OCI-LY1 (cell line): ENCODE data around the gene TBX4.

Source experiments
- H2AFZ ChIP-seq: fragments of 200-600 bp; sonication (generic), shearing (Covaris generic); 2 replicates; pipeline ENCODE4 v1.6.0; 2014; ENCODE audit warnings: antibody characterized with exemption, mild to moderate bottlenecking, low read length
- H3F3A ChIP-seq: fragments of 200-600 bp; sonication (generic), shearing (Covaris generic); 2 replicates; pipeline ENCODE4 v1.6.0; 2014; ENCODE audit warnings: mild to moderate bottlenecking, antibody characterized with exemption, low read length, moderate library complexity; ENCODE audit not compliant: insufficient read depth
- H3K27ac ChIP-seq: fragments of 200-600 bp; sonication (generic); 2 replicates; pipeline ENCODE4 v1.5.1; 2014; ENCODE audit warnings: low read length, mixed run types, mild to moderate bottlenecking, low read depth; ENCODE audit not compliant: poor library complexity, severe bottlenecking
- H3K27me3 ChIP-seq: fragments of 200-600 bp; sonication (generic); 2 replicates; pipeline ENCODE4 v1.6.0; 2014; ENCODE audit warnings: antibody characterized with exemption, mild to moderate bottlenecking, low read length, moderate library complexity; ENCODE audit not compliant: insufficient read depth
- H3K36me3 ChIP-seq: fragments of 200-600 bp; sonication (generic); 2 replicates; pipeline ENCODE4 v1.6.1; 2014; ENCODE audit warnings: mild to moderate bottlenecking, antibody characterized with exemption, low read length, moderate library complexity, mixed read lengths; ENCODE audit not compliant: insufficient read depth
- H3K4me1 ChIP-seq: fragments of 200-600 bp; sonication (generic); 2 replicates; pipeline ENCODE4 v1.5.1; 2014; ENCODE audit warnings: mild to moderate bottlenecking, low read length, moderate library complexity; ENCODE audit not compliant: insufficient read depth, severe bottlenecking
- H3K4me2 ChIP-seq: fragments of 200-600 bp; sonication (generic), shearing (Covaris generic); 2 replicates; pipeline ENCODE4 v1.6.1; 2014; ENCODE audit warnings: low read length
- H3K4me3 ChIP-seq: fragments of 200-600 bp; sonication (generic); 2 replicates; pipeline ENCODE4 v1.5.1; 2014; ENCODE audit warnings: low read length, low read depth, mild to moderate bottlenecking, mixed read lengths; ENCODE audit not compliant: poor library complexity, severe bottlenecking
- H3K79me2 ChIP-seq: fragments of 200-600 bp; shearing (Covaris generic); 2 replicates; pipeline ENCODE4 v1.6.1; 2016; ENCODE audit warnings: mixed run types, low read length, mixed read lengths; ENCODE audit not compliant: insufficient read depth
- H3K9ac ChIP-seq: fragments of 200-600 bp; sonication (generic), shearing (Covaris generic); 2 replicates; pipeline ENCODE4 v1.6.1; 2014; ENCODE audit warnings: mild to moderate bottlenecking, low read length, mixed read lengths
- H3K9me2 ChIP-seq: fragments of 200-600 bp; sonication (generic), shearing (Covaris generic); 2 replicates; pipeline ENCODE4 v1.6.1; 2014; ENCODE audit warnings: low read depth, mild to moderate bottlenecking, low read length, mixed read lengths
- H3K9me3 ChIP-seq: fragments of 200-600 bp; shearing (Covaris generic); 2 replicates; pipeline ENCODE4 v1.6.1; 2014; ENCODE audit warnings: low read length, mixed read lengths
- H4K20me1 ChIP-seq: fragments of 200-600 bp; sonication (generic), shearing (Covaris generic); 2 replicates; pipeline ENCODE4 v1.6.0; 2016; ENCODE audit warnings: mild to moderate bottlenecking, low read length; ENCODE audit not compliant: insufficient read depth
- CTCF ChIP-seq: fragments of 200-600 bp; sonication (generic), shearing (Covaris generic); IDR thresholded peaks from 2 replicates; pipeline ENCODE4 v1.5.1; 2017; ENCODE audit warnings: mild to moderate bottlenecking, antibody characterized with exemption, low read length, moderate library complexity, mixed read lengths
- EZH2 ChIP-seq: fragments of 200-600 bp; sonication (generic), shearing (Covaris generic); IDR thresholded peaks from 2 replicates; pipeline ENCODE4 v1.8.0; 2017; ENCODE audit warnings: borderline replicate concordance, mixed run types, mild to moderate bottlenecking, antibody characterized with exemption, low read length, moderate library complexity, mixed read lengths

TBX4 gene

DNA sequence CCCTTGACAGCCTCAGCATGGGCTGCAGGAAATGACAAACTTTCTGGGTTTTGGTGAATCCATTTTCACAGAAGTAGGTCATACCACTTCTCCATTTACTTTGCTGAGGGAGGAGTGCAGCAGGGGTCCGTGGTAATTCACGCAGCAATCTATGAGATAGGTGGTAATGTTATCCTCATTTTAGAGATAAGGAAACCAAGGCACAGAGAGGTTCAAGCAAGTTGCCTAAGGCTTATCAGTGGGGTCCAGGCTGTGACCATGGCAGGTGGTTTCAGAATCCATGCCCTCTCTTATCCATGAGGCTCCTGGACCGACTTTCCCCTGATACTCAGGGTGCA is 12.6 kb downstream of the TBX4 start:
- no peak overlapping the region for H3K4me3 ChIP-seq
- H3K4me1 ChIP-seq = peaks cover 11% of the 10 kb centered on the region
- H3K9me2 ChIP-seq = no peaks in the 10 kb centered on the region
- TF ChIP-seq CTCF (no peak), EZH2 (no peak)
- no peaks in the 10 kb centered on the region for H3K9me3 ChIP-seq
- peaks cover 7% of the 10 kb centered on the region; the same call in 1 of the 2 replicates for H3K27me3 ChIP-seq
- no peak overlapping the region for H3K4me2 ChIP-seq
- H3F3A ChIP-seq = no peaks in the 10 kb centered on the region
- H3K79me2 ChIP-seq = no peaks in the 10 kb centered on the region
- no peaks in the 10 kb centered on the region for H3K36me3 ChIP-seq
- no peak overlapping the region for H3K27ac ChIP-seq
- H3K9ac ChIP-seq = no peak overlapping the region
- H4K20me1 ChIP-seq = no peaks in the 10 kb centered on the region
- H2AFZ ChIP-seq = no peak overlapping the region

DNA sequence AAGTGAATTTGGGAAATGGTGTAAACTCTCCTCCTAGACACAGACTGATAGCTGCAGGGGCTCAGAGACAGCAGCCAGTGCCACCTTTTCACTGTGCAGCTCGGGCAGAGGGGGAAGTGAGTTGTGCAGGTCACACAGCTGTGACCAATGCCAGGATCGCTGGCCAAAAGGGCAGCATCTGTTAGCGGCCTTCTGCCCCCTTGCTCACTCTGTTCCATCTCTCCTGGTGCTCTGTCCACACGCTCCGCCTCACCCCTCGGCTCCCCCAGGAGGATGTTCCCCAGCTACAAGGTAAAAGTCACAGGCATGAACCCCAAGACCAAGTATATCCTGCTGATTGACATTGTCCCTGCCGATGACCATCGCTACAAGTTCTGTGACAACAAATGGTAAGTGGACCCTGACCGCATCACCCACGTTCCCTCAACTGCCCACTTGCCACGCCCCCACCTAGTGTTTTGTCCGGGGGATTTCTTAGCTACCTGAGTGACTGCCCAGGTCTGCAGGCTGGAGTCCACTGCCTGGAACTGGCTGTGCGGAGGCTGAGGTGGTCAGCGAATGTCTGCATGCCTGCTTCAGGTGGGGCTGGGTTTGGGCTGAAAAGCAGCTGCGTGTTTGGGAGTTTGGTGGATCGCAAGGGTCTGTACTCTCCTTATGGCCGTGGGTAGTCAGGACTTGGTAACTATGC is 13.5 kb downstream of the TBX4 start:
- Histone ChIP-seq H3K9me2 (no peaks in the 10 kb centered on the region), H3K4me1 (peaks cover 11% of the 10 kb centered on the region), H3K27ac (no peak overlapping the region), H3F3A (no peaks in the 10 kb centered on the region), H3K36me3 (no peaks in the 10 kb centered on the region), H2AFZ (no peak overlapping the region), H3K9me3 (no peaks in the 10 kb centered on the region), H3K27me3 (peaks cover 7% of the 10 kb centered on the region; the same call in 1 of the 2 replicates), H3K4me2 (no peak overlapping the region), H3K79me2 (no peaks in the 10 kb centered on the region), H3K9ac (no peak overlapping the region), H4K20me1 (no peaks in the 10 kb centered on the region), H3K4me3 (no peak overlapping the region)
- TF ChIP-seq EZH2 = no peak
- TF ChIP-seq CTCF = no peak

GRCh38 chr17:61466246-61466645 is 14.0 kb downstream of the TBX4 start:
- H3K4me3 ChIP-seq = no peak overlapping the region
- peaks cover 5% of the 10 kb centered on the region; the same call in 1 of the 2 replicates for H3K27me3 ChIP-seq
- no peak overlapping the region for H2AFZ ChIP-seq
- H4K20me1 ChIP-seq = no peaks in the 10 kb centered on the region
- no peaks in the 10 kb centered on the region for H3K36me3 ChIP-seq
- no peaks in the 10 kb centered on the region for H3K9me2 ChIP-seq
- no peak for TF ChIP-seq EZH2
- TF ChIP-seq CTCF = no peak
- no peaks in the 10 kb centered on the region for H3K9me3 ChIP-seq
- no peak overlapping the region for H3K4me2 ChIP-seq
- peaks cover 11% of the 10 kb centered on the region for H3K4me1 ChIP-seq
- no peaks in the 10 kb centered on the region for H3K79me2 ChIP-seq
- H3K9ac ChIP-seq = no peak overlapping the region
- no peaks in the 10 kb centered on the region for H3F3A ChIP-seq
- H3K27ac ChIP-seq = no peak overlapping the region
